Muscle of arm (tissue), 14 donors: ENCODE data around the gene MYL10. TPM values are rescaled to one million over a fixed set of nuclear protein-coding genes. Genes with fewer than 3 reads are reported as not detected.

Source experiments
- DNase-seq: peaks from one replicate; pipeline ENCODE4 v3.0.0-alpha.2; 2013
- long read RNA-seq, 11 donors: transcript quantifications; one replicate each; lab custom pipeline, GENCODE V29; 2026
- polyA plus RNA-seq, 12 donors: library from polyadenylated mRNA; unstranded; fragments of 120-200 nt; gene quantifications; one replicate each; pipeline ENCODE4 v1.2.1, GENCODE V29; 2013; ENCODE audit not compliant: insufficient read length in 12 of 12

Gene MYL10
- polyA plus RNA-seq: 10 to 100 TPM in 10 of 12 donors, 1 to 10 TPM in 1, not detected in 1; 4.5 to 35.9 (median 22.7) TPM
- long read RNA-seq, donor 1: 0 reads
- long read RNA-seq, donor 2, partial matches to known transcripts: 9 of 11 reads
- long read RNA-seq, donor 2, other reads (novel, unspliced or antisense): 0 of 11 reads
- long read RNA-seq, donor 3, transcript MYL10-202 (7 exons, 547 nt): major isoform, 6 of 6 reads
- long read RNA-seq, donor 3, partial matches to known transcripts: 0 of 6 reads
- long read RNA-seq, donor 3, other reads (novel, unspliced or antisense): 0 of 6 reads
- long read RNA-seq, donor 4, partial matches to known transcripts: 5 of 8 reads
- long read RNA-seq, donor 4, other reads (novel, unspliced or antisense): 0 of 8 reads
- long read RNA-seq, donor 5, transcript MYL10-202 (7 exons, 547 nt): major isoform, 17 of 56 reads
- long read RNA-seq, donor 5, partial matches to known transcripts: 33 of 56 reads
- long read RNA-seq, donor 5, other reads (novel, unspliced or antisense): 6 of 56 reads
- long read RNA-seq, donor 6, transcript MYL10-202 (7 exons, 547 nt): major isoform, 6 of 6 reads
- long read RNA-seq, donor 6, partial matches to known transcripts: 0 of 6 reads
- long read RNA-seq, donor 6, other reads (novel, unspliced or antisense): 0 of 6 reads
- long read RNA-seq, donor 7, partial matches to known transcripts: 0 of 3 reads
- long read RNA-seq, donor 7, other reads (novel, unspliced or antisense): 0 of 3 reads
- long read RNA-seq, donor 8, transcript MYL10-202 (7 exons, 547 nt): major isoform, 13 of 20 reads
- long read RNA-seq, donor 8, partial matches to known transcripts: 7 of 20 reads
- long read RNA-seq, donor 8, other reads (novel, unspliced or antisense): 0 of 20 reads
- long read RNA-seq, donor 9, partial matches to known transcripts: 0 of 2 reads
- long read RNA-seq, donor 9, other reads (novel, unspliced or antisense): 0 of 2 reads
- long read RNA-seq, donor 10, transcript MYL10-202 (7 exons, 547 nt): major isoform, 7 of 16 reads
- long read RNA-seq, donor 10, partial matches to known transcripts: 9 of 16 reads
- long read RNA-seq, donor 10, other reads (novel, unspliced or antisense): 0 of 16 reads
- long read RNA-seq, donor 11, transcript MYL10-202 (7 exons, 547 nt): major isoform, 9 of 15 reads
- long read RNA-seq, donor 11, partial matches to known transcripts: 6 of 15 reads
- long read RNA-seq, donor 11, other reads (novel, unspliced or antisense): 0 of 15 reads

DNA sequence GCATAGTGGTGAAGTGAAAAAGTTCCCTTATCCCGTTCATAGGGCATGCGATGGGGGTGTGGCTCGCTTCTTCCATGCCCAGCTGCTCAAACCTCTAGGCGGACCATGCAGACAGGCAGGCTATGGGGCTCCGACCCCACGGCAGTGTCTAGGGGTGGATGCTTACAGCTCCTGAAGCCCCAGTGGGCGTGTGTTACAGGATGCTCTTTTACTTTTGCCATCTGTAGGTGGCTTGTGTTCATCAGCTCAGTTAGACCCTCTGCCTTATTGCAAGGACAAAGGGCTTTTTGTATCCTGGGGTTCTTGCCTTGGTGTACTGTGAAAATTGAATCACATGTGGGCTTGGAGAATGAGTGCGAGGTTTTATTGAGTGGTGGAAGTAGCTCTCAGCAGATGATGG is at the start of gene MYL10:
Gene MYL10, minus strand, starts transcription at position 126 of the 400 bp plus-strand sequence. CDS start 178 bp downstream, outside the sequence.
- no peak for DNase-seq

DNA sequence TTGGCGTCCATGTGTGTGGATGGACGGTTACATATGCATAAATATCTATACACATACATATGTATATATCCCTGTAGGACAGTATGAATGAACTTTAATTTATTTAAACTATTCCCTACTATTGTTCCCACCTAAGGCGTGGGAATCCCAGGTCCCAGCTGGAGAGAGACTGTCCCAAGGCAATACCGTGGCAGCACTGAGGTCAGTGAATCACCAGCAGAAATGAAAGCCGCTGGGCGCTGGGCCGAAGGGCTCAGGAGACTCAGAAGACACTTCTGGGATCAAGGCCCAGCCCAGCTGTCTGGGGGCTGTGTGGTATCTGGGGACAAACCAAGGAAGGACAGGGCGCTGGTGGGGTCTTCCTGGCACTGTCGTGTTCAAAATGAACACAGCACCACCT is 49.6 kb upstream of the MYL10 start:
- DNase-seq: no peak

DNA sequence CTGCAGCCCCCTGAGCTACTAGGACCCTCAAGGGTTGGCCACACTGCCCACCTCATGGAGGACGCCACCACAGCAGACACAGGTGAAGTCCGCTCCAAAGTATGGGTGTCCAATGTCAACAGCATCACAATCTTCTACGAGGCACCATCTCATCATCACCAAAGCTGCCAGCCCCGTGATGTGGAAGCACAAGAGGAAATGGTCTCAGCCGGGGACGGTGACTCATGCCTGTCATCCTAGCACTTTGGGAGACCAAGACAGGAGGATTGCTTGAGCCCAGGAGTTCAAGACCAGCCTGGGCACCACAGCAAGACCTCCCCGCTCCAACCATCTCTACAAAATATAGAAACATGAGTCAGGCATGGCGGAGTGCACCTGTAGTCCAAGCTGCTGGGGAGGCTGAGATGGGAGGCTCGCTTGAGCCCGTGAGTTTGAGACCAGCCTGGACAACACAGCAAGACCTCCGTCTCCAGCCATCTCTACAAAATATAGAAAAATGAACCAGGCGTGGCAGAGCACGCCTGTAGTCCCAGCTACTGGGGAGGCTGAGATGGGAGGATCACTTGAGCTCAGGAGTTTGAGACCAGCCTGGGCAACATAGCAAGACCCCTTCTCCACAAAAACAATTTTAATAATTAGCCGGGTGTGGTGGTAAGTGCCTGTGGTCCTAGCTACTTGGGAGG is 48.8 kb upstream of the MYL10 start:
- no peak for DNase-seq

DNA sequence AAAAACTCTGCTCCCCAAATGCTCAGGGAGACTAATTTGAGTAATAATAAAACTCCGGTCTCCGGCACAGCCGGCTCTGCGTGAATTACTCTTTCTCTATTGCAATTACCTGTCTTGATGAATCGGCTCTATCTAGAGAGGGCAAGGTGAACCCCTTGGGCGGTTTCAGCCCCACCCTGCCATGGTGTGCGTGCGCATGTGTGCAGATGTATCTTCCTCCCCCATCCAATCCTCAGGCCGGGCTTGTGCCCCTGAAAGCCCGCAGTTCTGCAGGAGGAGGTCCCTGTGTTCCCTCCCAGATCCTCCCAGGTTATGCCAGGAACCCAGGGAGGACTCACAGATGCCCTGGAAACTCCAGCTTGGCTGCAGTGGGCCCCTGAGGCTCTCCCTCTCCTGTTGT is 48.3 kb upstream of the MYL10 start:
- no peak for DNase-seq

DNA sequence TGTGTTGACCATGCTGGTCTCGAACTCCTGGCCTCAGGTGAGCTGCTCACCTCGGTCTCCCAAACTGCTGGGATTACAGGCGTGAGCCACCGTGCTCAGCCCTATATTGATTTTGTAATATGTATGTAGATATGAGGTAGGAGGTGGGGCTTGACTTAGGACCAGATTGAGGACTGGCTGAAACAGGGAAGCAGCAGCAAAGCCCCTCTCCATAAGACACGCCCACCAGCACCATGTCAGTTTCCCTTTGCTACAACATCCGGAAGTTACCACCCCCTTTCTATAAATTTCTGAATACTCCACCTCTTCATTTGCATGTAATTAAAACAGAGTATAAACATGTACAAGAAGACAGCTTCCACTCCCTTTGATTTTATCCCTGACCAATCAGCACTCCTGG is 47.9 kb upstream of the MYL10 start:
- no peak for DNase-seq

DNA sequence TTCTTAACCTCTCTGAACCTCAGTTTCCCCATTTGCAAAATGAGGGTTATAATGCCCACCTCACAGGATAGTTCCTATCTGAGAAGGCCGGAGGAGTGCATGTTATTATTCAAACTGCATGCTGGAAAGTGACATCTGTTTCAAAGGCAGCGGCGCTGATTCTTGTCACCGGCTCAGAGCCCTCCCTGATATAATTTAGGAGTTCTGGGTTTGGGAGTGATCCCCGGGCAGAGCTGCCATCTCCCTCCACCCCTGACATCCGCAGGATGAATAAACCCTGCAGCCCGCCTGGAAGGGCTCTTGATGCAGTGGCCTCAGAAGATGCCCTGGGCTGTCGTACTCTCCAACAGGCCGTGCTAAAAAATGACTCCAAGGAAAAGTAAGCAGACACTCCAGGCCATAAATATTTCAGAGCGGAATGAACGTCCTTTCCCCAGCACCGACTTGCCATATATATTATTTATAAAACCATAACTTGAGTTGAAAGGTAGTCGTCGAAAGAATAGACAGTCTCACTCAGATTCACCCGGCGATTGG is 47.0 kb upstream of the MYL10 start:
- no peak for DNase-seq

DNA sequence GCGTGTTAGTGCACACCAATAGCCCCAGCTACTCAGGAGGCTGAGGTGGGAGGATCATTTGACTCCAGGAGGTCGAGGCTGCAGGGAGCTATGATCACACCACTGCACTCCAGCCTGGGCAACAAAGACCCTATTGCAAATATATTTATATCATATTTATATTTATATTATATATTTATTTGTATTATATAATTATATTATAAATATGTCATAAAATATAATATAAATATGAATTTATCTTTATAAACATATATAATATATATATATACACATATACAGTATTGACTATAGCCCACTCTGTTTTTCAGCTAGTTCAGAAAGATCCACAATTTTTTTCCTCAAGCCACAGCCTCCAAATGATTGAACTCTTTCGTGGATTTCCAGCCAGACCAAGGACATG is 45.3 kb upstream of the MYL10 start:
- no peak for DNase-seq

DNA sequence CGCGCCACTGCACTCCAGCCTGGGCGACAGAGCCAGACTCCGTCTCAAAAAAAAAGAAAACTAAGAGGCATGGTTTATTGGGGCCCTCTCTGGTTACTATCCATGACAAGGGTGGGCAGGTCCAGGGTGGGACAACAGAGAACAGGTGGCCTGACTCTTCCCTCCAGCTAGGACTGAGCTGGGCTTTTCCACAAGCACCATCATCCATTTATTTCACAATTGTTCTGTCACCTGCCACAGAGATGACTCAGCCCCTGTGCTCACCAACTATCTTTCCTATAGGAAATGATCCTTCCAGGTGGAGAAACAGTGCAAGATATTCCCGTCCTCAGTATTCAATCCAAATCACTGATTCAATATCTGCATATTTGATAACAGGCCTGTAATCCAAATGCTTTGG is 44.9 kb upstream of the MYL10 start:
- DNase-seq: no peak

DNA sequence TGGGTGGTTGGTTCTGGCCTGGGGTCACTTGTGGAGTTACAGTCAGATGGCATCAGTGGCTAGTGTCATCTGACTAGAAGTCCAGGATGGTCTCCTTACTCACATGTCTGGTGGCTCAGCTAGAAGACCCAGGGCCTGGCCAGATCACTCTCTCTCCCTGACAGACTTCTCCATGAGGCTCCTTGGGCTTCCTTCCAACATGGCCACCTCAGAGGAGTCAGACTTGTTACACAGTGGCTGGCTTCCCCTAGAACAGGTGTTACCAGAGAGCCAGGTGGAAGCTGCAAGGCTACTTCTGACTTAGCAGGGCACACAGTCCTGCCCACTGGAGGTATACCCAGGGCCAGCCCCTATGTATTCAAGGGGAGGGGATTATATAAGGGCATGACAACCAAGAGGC is 44.2 kb upstream of the MYL10 start:
- DNase-seq: no peak

DNA sequence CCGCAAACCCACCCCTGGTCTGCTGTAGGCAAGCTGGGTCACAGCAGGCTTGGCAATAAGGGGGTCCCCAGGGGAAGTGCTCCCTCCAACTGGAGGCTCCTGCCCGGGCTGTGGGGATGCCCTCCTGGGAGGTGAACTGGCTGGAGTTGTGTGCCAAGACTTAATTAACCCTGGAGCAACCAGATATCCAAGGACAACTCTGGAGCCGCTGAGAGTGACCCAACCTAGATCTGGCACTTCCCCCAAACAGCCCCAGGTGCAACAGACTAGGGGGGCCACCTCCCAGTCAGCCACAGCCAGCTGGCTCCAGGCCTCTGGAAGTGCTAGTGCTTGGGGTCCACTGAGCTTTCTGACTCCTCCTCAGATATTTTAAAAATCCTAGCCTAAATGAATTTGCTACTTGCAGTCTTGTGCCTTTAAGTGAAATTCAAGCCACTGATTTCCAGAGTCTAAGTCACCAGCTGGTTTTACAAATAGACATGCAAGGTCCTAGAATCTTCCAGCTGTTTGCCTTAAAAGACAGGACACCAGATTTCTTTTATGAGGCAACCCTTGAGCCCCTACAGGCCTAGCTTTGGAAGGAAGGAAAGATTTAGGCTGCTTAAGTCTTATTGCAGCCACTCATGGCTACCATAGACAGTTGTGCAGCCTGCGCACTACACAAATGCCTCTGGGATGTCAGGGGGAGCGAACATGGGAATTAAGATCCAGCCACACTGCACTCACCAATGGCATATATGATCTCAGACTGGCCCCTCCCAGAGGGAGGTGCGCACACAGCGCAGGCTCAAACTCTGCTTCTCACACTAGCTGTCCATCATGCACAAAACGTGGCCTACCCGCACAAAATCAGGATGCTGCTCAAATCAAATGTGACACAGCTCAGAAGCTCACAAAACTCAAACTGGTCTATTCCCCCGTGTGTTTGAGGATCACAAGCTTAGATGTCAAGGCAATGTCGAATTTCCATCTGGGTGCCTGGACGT is 42.6 kb upstream of the MYL10 start:
- peak; percentile 31 for DNase-seq

DNA sequence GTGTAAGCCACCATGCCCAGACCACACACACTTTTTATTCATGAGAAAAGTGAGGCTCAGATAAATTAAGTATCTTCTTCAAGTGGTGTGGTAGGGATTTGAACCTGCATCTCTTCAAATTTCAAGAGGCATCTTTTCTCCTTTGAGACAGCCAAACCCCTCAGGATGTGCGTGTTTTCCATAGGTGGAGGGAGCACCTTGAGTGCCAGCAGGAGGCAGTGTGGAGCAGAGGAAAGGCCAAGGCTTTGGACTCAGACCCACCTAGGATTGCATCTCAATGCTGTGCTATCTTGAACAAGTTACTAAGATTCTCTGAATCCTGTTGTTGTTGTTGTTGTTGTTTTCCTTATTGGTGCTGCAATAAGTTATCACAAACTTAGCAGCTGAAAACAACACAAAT is 40.2 kb upstream of the MYL10 start:
- no peak for DNase-seq

DNA sequence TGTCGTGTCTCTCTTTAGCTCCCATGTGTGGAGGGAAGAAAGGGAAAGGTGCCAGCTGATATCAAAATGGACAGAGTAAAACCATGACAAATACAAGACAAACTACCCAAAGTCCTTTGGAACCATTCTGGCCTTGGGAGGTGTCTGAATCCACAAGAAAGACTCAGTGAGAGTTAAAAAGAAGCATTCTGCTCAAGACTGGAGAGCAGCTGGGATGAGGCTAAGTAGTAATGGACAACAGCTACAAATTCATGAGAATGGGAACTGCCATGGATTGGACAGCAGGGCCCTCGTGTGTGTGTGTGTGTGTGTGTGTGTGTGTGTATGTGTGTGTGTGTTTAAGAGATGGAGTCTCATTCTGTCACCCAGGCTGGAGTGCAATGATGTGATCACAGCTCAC is 39.6 kb upstream of the MYL10 start:
- no peak for DNase-seq

DNA sequence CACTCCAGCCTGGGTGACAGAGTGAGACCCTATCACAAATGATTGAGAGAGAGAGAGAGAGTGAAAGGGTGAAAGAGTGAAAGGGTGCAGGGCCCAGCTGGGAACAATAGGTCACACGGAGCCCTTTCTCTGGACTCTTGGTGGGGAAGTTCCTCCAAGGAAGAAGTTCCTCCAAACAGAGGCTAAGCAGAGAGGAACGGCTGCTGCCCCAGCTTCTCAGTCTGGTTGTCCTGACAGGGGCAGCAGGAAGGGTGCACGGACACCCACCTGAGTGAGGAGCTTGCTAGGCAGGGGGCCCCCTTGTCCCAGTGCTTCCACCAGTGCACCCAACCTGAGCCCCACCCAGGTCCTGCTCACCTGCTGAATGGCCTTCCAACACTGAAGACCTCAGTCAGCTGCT is 38.8 kb upstream of the MYL10 start:
- DNase-seq: no peak

DNA sequence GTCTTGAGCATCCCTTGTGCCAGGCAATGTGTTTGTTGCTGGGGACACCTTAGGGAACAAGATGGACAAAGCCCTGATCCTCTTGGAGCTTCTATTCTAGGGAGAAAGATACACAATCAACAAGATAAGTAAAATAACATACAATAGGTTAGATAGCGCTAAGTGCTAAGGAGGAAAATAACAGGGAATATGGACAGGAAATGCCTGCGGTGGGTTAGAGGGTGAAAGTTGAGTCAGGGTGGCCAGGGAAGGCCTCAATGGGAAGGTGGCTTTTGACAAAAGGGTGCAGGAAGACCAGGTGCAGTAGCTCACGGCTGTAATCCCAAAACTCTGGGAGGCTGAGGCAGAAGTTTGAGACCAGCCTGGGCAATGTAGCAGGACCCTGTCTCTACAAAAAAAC is 38.3 kb upstream of the MYL10 start:
- DNase-seq: no peak

DNA sequence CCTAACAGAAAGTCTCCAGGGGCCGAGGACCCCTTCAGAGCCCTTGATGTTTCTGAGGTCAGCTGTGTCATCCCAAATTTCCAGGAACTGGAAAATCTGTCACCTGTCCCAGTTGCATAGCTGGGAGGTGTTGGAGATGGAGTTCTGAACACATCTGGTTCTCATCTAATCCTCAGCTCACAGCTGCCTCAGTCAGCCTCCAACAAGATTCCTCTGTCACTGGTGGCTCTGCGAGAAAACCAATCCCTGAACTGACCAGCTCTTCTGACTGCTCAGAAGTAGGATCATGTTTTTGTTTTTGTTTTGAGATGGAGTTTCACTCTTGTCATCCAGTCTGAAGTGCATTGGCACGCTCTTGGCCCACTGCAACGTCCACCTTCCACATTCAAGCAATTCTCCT is 37.6 kb upstream of the MYL10 start:
- DNase-seq: peak; percentile 54

DNA sequence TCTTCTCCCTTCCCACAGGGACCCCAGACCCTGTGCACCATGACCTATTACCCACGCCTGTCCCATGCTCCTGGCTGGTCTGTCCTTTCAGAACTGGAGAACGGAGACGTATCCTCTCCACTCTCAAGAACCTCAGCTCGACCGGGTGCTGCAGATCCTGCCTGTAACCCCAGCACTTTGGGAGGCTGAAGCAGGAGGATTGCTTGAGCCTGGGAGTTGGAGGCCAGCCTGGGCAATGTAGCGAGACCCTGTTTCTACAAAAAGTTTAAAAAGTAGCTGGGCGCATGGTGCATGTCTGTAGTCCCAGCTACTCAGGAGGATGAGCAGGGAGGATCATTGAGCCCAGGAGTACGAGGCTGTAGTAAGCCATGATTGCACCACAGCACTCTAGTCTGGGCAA is 37.2 kb upstream of the MYL10 start:
- no peak for DNase-seq

DNA sequence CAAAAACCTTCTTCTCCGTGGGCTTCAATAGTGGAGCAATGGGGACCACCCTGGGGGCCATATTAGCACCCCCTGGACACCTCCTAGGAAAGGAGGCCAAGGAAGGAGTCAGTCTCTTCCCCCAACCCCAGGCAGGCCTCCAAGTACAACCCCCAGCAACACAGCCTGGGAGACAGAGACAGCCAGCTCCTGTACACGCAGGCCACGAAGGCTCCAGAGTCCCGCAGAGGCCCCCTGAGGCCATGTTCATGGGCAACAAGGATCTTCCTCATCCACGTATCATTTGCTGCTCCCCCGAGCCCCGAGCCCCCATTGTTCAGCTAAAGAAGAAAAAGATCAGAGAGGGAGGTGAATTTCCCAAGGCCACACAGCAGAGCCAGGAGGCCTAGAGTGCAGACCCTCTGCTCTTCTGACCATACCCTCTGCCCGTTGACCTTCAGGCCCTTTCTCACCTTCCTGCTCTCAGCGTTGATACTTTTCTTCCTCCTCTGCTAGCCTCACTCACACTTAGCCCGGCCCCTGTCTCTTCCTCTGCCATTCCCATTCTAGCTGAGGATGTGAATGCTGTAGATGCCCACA is 35.9 kb upstream of the MYL10 start:
- DNase-seq: no peak

DNA sequence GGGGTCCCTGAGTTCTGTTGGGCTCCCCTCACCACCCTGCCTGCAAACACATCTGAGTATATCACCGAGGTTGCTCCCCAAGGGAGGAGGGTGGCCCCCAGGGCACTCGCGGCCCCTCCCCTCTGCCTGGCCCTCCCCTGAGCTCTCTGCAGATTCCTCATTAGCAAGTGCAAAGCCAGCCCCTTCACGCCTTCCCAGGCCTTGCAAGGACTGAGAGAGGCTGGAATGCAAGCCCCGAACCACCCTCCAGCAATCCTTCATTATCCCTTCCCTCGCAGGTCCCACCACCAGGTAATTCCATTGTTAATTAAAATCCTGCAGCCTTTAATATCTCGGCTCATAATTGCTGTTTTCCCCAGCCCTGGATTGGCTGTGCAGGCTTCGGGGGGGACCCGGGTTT is 35.3 kb upstream of the MYL10 start:
- no peak for DNase-seq

DNA sequence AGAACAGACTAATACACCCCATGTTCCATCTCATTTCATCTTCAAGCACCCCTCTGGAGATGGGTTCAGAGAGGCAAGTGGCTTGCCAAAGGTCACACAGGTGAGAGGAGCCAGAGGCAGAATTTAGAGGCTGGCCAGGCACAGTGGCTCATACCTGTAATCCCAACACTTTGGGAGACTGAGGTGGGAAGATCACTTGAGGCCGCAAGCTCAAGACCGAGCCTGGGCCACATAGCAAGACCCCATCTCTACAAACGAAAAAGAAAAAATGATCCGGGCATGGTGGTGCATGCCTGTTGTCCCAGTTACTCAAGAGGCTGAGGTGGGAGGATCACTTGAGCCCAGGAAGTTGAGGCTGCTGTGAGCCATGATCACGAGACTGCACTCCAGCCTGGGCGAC is 34.7 kb upstream of the MYL10 start:
- no peak for DNase-seq
